ENCODE results near the gene ATG5.
"Not testable (repeated sequence)": the region's sequence is repeated elsewhere in the genome, so short reads cannot be mapped to it uniquely, and the experiment has no call there.

ATG5 gene

GRCh38 chr6:106154326-106154725, 171.2 kb downstream of the ATG5 start:
- DNase-seq (ENCODE audit: low read depth) = no peak

GRCh38 chr6:106152952-106153351, 172.6 kb downstream of the ATG5 start:
- no peak for DNase-seq (ENCODE audit: low read depth)

- DNase-seq (ENCODE audit: low read depth) = not testable (repeated sequence)
These were observed 173.1 kb downstream of the ATG5 start for GRCh38 chr6:106152476-106152875.

- DNase-seq (ENCODE audit: low read depth) = no peak
These were observed 176.0 kb downstream of the ATG5 start for GRCh38 chr6:106149472-106150069.

- no peak for DNase-seq (ENCODE audit: low read depth)
These were observed 178.1 kb downstream of the ATG5 start for GRCh38 chr6:106147476-106147875.

GRCh38 chr6:106146852-106147351, 178.7 kb downstream of the ATG5 start:
- no peak for DNase-seq (ENCODE audit: low read depth)

GRCh38 chr6:106145741-106146227, 179.8 kb downstream of the ATG5 start:
- no peak for DNase-seq (ENCODE audit: low read depth)

GRCh38 chr6:106145144-106145543, 180.4 kb downstream of the ATG5 start:
- DNase-seq (ENCODE audit: low read depth) = no peak

GRCh38 chr6:106143665-106144064, 181.9 kb downstream of the ATG5 start:
- no peak for DNase-seq (ENCODE audit: low read depth)

- no peak for DNase-seq (ENCODE audit: low read depth)
These were observed 182.6 kb downstream of the ATG5 start for GRCh38 chr6:106142876-106143431.

- DNase-seq (ENCODE audit: low read depth) = peak; percentile 54
These were observed 183.9 kb downstream of the ATG5 start for GRCh38 chr6:106141441-106142237.

- no peak for DNase-seq (ENCODE audit: low read depth)
These were observed 187.4 kb downstream of the ATG5 start for GRCh38 chr6:106138151-106138550.

GRCh38 chr6:106136845-106137244, 188.7 kb downstream of the ATG5 start:
- DNase-seq (ENCODE audit: low read depth) = no peak

GRCh38 chr6:106135911-106136571, 189.5 kb downstream of the ATG5 start:
- no peak for DNase-seq (ENCODE audit: low read depth)

GRCh38 chr6:106134906-106135634, 190.5 kb downstream of the ATG5 start:
- no peak for DNase-seq (ENCODE audit: low read depth)

Data from activated gamma-delta T cell treated with anti-CD3 and anti-CD28 coated beads, Interleukin-2, amount 50 U/mL, for 16 hours (primary cell).